NCI-H526 (cell line): ENCODE measurements around the gene RPL3.
"Not testable (repeated sequence)": the region's sequence is repeated elsewhere in the genome, so short reads cannot be mapped to it uniquely, and the experiment has no call there.

Experiments
- DNase-seq, 2 experiments: peaks; one replicate each; lab custom pipeline; 2025; lab: John Stamatoyannopoulos, UW

RPL3 gene

GRCh38 chr22:39351689-39352214, 32.3 kb upstream of the RPL3 start:
- no peak for DNase-seq

GRCh38 chr22:39350757-39351688, 31.6 kb upstream of the RPL3 start:
- DNase-seq, result no peak

GRCh38 chr22:39349967-39350726, 30.7 kb upstream of the RPL3 start, which contains the start of gene SYNGR1:
SYNGR1 (plus strand) TSS chr22:39349991; CDS start chr22:39350011, 20 bp downstream.
- DNase-seq, result peak in 1 of 2 experiments; percentile 49

- DNase-seq, result peak in 1 of 2 experiments; percentile 56
Measured at GRCh38 chr22:39349506-39349966, 30.1 kb upstream of the RPL3 start.

GRCh38 chr22:39348909-39349505, 29.6 kb upstream of the RPL3 start:
- DNase-seq, result no peak

GRCh38 chr22:39345231-39345630, 25.8 kb upstream of the RPL3 start:
- DNase-seq, result no peak

GRCh38 chr22:39344046-39344390, 24.6 kb upstream of the RPL3 start:
- DNase-seq, result no peak

- peak in 1 of 2 experiments; percentile 66 for DNase-seq
Measured at GRCh38 chr22:39343259-39344045, 24.0 kb upstream of the RPL3 start.

- DNase-seq, result no peak
Measured at GRCh38 chr22:39341179-39341578, 21.8 kb upstream of the RPL3 start.

- not testable (repeated sequence) for DNase-seq
Measured at GRCh38 chr22:39339775-39340174, 20.4 kb upstream of the RPL3 start.

GRCh38 chr22:39336411-39336810, 17.0 kb upstream of the RPL3 start:
- no peak for DNase-seq

- no peak for DNase-seq
Measured at GRCh38 chr22:39332441-39333064, 13.1 kb upstream of the RPL3 start.

- DNase-seq, result not testable (repeated sequence)
Measured at GRCh38 chr22:39330553-39330952, 11.1 kb upstream of the RPL3 start.

GRCh38 chr22:39327995-39328754, 8.8 kb upstream of the RPL3 start:
- no peak for DNase-seq

GRCh38 chr22:39325392-39325932, 6.0 kb upstream of the RPL3 start:
- DNase-seq, result no peak

GRCh38 chr22:39320616-39321029, 1.2 kb upstream of the RPL3 start:
- DNase-seq, result not testable (repeated sequence)

- DNase-seq, result peak in 1 of 2 experiments; percentile 48
Measured at GRCh38 chr22:39318507-39319283, 728 bp downstream of the RPL3 start.

GRCh38 chr22:39317775-39318506, 1.5 kb downstream of the RPL3 start:
- DNase-seq, result no peak
